Fibroblast of skin of right biceps (primary cell): ENCODE results near the gene DYSF.
"Not testable (repeated sequence)": the region's sequence is repeated elsewhere in the genome, so short reads cannot be mapped to it uniquely, and the experiment has no call there.

ENCODE experiments used
- DNase-seq: peaks from one replicate; pipeline ENCODE4 v3.0.0-alpha.2; 2013

Gene DYSF

DNA sequence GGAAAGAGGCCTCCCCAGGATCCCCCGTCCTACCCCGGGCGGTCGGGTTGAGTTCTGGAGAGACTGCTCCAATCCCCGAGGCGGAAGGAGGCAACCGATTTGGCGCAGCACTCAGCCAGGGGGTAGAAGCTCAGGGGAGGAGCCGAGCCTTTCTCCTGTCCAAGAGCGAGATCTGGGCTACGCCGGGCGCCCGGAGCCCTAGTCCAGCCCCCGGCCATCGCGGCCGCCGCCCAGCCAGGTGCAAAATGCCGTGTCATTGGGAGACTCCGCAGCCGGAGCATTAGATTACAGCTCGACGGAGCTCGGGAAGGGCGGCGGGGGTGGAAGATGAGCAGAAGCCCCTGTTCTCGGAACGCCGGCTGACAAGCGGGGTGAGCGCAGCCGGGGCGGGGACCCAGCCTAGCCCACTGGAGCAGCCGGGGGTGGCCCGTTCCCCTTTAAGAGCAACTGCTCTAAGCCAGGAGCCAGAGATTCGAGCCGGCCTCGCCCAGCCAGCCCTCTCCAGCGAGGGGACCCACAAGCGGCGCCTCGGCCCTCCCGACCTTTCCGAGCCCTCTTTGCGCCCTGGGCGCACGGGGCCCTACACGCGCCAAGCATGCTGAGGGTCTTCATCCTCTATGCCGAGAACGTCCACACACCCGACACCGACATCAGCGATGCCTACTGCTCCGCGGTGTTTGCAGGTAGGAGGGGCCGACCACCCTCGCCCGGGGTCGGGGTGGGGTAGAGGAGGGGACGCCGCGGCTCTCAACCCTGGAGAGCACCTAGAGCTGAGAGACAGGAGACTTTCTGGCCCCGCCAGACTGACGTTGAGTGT lies at the start of gene DYSF:
DYSF (plus strand) TSS at position 158 of the 817 bp plus-strand sequence.
- DNase-seq, result peak; percentile 25

DNA sequence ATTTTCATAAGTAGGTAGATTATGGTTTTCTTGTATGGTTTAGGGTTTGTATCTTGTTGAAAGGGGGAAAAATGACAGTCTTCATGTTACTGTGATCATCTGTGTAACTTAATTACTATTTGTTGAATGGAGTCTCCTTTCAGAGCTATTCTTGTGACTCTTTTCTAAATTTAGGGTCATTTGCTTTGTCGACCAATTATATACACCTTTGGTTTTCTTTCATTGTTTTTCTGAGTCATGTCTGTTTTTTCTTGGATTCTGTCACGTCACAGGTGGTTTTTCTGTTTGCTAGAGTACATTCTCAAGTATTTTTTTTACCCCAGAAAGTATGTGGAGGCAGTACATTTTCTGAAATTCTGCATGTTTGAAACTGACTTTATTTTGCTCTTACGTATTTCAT lies 43.8 kb upstream of the DYSF start:
- DNase-seq, result no peak

DNA sequence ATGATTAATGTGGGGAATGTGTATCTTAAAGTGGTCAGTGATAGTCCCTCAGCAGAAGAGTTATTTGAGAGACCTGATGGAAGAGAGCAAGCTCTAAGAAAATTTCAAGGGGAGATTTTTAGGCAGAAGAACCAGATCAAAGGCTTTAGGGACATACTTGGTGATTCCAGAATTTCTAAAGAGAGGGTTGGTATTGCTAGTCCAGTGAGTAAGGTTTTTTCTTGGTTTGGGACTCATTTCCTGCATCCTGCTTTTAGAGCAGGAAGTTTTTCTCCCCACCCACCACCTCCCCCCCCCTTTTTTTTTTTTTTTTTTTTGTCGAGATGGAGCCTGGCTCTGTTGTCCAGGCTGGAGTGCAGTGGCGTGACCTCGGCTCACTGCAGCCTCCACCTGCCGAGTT lies 42.7 kb upstream of the DYSF start:
- no peak for DNase-seq

DNA sequence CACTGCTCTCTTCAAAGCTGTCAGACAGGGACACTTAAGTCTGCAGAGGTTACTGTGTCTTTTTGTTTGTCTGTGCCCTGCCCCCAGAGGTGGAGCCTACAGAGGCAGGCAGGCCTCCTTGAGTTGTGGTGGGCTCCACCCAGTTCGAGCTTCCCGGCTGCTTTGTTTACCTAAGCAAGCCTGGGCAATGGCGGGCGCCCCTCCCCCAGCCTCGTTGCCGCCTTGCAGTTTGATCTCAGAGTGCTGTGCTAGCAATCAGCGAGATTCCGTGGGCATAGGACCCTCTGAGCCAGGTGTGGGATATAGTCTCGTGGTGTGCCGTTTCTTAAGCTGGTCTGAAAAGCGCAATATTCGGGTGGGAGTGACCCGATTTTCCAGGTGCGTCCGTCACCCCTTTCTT lies 36.5 kb upstream of the DYSF start:
- DNase-seq, result not testable (repeated sequence)

DNA sequence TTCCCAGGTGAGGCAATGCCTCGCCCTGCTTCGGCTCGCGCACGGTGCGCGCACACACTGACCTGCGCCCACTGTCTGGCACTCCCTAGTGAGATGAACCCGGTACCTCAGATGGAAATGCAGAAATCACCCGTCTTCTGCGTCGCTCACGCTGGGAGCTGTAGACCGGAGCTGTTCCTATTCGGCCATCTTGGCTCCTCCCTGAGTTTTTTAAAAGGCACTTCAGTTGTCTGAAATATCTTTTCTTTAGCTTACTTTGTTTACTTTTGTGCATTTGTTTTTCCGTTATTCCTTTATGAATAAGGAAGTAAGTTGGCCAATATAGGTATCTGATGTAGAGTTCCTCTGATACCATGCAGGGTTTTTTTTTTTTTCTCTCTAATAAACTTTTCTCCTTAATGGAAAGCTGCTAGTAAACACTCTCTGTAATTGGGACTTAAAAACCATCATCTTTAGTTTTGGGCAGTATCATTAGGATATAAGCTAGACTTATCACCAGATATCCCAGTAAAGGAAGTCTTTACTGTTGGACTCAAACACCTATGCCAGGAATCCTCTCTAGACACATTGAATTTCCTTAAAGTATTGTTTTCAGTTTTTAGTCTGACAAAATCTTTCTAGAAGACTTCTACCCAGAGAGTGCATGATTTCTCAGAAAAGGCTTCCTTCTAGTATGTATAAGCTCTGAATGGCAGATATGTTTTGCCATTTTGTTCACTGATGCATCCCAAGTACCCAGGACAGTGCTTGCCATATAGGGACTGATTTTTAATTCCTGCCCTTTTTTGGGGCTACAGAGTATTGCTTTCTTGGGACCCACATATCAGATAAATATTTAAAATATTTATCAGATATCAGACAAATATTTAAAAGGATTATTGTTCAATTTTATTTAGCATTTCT lies 35.8 kb upstream of the DYSF start:
- no peak for DNase-seq

DNA sequence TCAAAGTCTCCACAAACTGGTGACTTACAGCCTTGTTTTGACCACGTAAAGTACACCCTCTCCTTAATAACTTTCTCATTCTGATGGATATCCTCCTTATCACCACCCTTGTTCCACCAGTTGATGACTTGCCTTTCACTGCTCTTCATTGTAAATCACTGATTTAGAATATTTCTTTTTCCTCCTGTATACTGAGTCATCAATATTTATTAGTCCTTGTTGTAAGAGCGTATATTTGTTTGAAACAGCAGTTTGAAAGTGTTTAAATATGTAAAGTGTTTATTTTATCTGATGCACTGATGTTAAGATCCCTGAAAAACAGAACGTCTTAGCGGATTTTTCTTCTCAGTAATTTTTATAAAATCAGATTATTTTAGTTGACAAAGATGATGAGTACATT lies 34.2 kb upstream of the DYSF start:
- DNase-seq, result no peak

DNA sequence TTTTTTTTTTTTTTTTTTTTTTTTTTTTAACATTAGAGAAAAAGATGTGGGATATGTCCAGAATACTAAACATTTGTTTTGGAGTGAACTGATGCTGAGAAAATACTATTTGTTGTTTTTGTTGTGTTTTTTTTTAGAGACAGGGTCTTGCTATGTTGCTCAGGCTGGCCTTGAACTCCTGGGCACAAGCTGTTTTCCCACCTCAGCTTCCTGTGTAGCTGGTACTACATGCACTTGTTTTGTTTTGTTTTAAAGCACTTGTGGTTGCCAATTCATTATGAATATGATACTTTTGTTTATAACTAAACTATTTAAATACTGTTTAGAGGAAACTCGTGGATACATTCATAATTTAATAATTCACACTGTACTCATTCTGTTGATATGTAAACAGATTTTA lies 33.4 kb upstream of the DYSF start:
- DNase-seq, result no peak

DNA sequence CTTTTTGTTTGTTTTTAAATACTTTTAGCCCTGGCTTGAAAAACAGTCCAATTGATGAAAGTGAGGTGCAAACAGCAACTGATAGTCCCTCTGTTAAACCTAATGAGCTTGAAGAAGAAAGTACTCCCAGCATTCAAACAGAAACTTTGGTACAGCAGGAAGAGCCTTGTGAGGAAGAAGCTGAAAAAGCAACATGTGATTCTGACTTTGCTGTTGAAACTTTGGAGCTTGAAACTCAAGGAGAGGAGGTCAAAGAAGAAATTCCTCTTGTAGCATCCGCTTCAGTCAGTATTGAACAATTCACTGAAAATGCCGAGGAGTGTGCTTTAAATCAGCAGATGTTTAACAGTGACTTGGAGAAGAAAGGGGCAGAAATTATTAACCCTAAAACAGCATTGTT lies 30.6 kb upstream of the DYSF start:
- DNase-seq, result no peak

DNA sequence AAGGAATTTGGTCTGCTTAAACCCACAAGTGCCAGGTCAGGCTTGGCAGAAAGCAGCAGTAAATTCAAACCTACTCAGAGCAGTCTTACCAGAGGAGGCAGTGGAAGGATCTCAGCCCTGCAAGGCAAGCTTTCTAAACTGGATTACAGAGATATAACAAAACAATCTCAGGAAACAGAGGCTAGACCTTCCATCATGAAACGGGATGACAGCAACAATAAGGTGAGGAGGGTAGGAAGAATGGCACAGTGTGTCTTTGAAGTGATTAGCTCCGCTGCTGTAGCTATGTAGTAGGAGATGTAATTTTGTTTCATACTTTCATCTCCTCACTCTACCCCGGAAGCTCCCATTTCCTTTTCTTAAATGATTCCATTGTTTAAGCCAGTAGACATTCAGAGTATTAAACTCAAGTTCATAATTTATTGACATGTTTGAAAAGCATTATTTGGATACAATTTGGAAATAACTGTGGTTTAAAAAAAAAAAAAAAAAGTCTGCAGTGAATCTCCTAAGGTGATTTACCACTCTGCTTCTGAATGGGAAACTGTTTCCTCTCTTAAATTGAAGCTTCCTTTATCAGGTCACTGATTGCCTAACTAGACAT lies 29.4 kb upstream of the DYSF start:
- DNase-seq, result no peak

DNA sequence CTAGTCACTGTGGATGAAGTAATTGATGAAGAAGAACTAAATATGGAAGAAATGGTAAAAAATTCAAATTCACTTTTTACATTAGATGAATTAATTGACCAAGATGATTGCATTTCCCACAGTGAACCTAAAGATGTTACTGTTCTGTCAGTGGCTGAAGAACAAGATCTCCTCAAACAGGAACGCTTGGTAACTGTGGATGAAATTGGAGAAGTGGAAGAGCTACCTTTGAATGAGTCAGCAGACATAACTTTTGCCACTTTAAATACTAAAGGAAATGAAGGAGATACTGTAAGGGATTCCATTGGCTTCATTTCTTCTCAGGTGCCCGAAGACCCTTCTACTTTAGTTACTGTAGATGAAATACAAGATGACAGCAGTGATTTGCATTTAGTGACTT lies 26.6 kb upstream of the DYSF start:
- no peak for DNase-seq

DNA sequence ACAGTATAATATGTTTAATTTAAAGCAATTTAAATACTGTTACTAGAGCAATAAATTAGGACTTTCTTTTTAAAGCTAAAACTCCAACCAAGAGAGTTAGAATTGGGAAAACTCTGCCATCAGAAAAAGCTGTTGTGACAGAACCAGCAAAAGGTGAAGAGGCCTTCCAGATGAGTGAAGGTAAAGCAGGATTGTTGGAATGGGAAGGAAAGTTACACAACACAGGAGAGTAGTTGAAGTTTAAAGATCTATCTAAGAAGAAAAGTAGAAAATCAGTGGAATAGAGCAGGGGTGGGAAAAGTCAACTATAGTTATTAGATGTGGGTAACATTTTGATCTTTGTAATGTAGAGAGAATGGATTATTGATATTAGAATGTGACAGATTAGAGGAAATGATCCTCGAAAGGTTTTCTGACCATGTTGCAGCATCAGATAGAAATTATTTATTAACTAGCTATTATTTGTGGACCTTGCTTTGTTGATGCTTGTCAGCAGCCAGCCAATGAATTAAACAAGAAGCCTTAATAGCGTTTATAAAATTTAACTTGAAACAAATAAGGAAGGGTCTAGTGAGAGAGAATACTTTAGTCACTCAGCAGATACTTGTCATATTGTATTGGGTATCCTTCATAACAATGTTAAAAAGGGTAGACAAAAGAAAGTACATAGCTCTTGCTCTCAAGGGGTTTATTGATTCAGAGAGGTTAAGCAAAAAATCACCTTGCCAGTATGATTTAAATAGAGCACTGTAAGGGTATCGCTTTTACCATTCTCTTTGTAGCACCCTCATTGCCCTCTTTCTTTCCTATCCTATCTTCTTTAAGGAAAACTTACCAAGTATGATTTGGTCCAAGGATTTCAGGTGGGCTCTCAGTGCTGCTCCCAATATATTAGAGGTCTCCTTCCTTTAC lies 24.6 kb upstream of the DYSF start:
- DNase-seq, result no peak

DNA sequence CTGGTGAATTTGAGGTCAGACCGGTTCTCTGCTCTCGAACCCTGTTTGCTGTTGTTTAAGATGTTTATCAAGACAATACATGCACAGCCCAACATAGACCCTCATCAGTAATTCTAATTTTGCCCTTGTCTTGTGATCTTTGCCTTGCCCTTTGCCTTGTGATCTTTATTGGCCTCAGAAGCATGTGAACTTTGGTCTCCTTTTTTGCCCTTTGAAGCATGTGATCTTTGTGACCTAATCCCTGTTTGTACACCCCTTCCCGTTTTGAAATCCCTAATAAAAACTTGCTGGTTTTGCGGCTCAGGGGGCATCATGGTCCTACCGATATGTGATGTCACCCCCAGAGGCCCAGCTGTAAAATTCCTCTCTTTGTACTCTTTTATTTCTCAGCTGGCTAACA lies 8.2 kb upstream of the DYSF start:
- not testable (repeated sequence) for DNase-seq

DNA sequence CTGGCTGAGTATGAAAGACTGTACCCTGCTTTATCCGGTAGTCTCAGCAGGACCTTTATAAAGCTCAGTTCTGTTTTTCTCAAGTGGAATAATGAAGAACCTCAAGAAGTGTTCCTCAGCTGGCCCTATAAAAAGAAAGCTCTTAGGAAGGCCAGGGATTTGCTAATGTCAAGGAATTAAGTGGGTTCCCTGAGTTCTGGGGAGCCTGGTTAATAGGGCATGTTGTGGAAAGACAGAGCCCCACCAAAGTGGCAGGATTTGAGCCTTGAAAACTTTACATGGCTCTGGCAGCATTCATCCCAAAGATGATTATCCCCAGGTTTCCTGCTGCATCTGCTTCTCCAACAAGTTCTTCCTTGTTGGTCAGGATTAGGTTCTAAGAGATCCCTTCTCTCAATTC lies 6.9 kb upstream of the DYSF start:
- DNase-seq, result no peak

DNA sequence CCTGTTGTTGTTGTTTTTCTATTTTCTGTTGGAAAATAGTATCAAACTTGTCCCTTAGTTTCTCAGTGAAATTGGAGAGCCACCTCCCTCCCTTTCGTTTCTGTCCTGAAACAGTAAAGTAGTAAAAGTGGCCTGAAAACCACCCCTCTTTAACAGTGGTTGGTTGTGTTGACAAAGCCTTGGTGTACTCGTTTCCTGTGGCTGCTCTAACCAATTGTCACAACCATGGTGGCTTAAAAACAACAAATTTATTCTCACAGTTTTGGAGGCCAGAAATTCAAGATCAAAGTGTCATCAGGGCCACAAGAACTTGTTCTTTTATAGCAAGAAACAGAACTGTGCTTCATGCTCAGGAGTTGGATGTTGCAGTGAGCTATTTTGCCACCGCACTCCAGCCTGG lies 4.0 kb upstream of the DYSF start:
- DNase-seq, result no peak

DNA sequence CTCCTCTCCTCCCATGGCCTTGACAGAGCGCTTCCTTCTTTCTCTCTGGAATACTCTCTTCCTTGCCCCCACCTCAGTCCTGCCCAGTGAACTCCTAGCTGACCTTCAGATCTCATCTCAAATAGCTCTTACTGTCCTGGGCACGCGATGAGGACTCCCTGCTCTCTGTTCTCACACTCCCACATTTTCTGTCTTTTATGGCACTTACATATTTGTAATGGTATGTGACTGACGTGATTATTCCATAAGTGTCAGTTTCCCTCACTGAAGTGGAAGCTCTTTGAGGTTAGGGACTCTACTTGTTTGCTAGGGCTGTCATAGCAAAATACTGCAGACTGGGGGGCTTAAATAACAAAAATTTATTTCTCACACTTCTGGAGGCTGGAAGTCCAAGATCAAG lies 1.7 kb upstream of the DYSF start:
- peak; percentile 19 for DNase-seq

DNA sequence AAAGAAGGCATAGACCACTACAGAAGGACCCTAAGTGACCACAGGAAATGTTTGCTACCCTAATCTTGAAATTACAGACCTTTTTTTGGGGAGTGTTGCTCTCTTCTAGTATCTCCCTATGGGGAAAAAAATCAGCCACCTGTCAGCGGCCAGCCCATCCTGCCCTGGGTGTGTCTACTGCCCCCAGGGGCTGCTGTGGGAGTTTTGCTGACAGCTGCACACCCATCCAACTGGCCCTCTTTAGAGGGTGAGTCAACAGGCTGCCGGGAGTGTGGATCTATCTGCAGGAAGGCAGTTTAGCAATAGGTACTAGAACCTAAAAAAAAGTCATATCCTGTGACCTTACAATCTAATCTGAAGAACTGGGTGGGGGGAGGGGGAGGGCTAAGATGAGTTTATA lies 796 bp upstream of the DYSF start:
- DNase-seq, result peak; percentile 48

DNA sequence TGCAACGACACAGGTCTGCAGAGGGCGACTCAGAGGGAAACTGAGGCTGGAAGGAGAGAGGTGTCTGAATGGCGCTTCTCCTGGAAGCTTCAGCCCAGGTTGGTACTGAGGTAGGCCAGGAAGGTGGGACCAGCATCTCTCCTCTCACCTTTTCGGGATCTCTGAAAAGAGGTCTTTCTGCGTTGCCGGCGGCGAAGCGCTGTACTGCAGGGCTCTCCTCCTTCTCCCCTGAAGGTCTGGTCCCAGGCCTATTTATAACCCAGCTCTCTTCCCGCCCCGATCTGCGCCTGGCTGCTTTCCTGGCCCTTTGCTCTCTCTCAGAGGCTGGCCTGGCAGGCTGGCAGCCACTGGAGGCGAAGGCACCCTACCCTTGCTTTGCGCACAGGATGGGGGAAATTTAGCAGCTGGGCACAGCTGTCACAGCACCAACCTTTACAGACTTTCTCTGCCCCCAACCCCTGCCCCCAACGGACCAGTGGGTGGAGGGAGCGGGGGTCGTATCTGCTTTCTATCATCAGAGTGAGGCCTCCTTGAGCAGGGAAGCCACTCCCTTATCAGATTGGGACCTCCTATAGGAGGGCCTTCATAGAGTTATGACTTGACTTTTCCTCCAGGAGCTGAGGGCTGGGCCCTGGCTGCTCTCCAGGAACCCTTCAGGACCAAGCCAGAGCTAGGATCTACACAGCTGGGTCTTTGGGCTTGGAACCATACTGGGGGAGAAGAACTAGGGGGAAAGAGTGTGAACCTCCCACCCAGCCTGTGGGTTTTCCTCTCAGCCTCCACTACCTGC lies 1.1 kb downstream of the DYSF start:
- DNase-seq, result no peak

DNA sequence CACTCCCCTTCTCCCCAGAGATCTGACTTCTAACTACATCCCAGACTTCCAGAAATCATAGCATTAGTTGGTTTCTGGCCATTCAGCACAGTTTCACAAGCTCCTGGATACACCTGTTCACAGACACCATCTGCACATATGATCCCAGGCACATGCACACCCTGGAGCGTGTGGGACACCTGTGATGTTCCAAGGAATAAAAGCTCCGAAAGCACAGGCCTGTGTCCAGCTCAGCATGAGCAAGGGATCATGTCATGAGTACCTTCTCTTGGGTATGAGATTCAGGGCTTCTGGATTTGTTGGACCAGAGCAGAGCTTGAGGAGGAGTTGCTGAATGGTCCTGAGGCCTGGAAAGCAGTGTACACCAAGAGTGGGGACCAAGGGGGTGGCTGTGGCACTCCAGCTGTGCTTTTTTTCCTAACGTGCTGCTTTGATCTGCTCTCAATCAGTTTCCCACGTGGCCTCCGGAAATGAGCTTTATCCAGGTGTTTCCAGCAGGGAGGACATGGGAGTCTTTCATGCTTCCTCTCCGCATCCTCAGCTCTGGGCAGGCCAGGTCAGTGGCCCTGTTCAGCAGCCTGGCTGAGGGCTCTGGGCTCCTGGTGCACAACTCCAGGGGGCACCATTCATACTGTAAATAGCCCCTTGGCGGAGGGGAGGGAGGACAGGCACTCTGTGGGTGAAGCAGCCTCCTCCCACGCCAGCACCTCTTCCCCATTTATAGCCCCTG lies 1.8 kb downstream of the DYSF start:
- DNase-seq, result no peak

DNA sequence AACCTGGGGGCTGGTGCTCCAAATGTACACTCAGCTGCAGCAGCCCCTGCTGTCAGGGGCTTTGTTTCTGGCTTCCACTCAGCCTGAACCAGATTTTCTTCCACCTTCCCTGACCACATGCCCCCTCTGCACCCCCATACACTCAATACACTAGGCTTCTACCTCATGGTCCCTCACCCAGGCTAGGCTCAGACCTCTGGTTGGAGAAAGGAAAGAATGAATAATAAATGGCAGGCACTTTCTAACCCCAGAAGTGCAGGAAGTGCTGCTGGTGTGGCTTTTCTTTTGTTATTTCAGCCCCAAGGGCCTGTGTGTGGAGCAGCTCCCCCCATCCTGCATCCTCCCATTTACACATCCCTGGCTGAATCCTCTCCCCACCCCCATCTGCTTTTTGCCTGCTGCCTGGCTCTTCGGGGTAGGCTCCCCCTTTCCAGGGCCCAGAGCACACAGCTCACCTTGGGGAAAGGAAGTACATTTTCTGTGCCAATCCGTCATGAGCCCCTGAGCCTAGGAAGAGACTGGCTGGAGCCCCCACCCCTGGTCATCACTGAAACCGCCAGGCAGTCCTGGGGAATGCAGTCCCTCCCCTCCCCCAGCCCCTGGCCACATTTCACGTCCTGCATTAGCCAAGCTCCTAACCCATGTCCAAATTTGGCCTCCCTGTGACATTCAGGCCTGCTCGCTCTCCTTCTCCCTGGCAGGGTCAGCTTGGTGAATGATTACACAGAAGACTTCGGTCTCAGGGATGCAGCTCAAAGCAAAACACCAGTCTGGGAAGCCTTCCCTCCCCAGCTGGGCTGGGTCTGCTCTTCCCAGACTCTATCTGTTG lies 2.6 kb downstream of the DYSF start:
- DNase-seq, result peak; percentile 56

DNA sequence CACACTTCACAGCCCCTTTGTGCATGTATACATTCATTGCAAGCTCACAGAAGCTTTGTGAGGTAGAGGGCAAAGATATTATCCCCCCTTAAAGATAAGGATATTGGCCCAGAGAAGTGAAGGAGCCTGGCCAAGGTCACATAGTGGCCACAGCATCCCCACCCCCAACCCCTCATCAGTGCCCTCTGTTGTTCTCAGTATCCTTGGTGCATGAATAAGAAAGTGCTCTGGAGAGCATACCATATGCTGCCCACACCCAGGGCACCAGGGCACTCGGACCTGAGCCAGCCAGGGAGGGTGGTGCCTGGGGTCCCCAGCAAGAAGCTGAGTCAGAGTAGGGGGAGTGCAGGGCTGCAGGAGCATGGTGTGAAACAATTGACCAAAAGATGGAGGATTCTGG lies 3.3 kb downstream of the DYSF start:
- DNase-seq, result no peak
